GM21619 (cell line): ENCODE results near the gene CCL27.

Experiments
- ATAC-seq: cut with Tn5 transposase; IDR thresholded peaks from one replicate; pipeline ENCODE4 v1.9.1; 2021; ENCODE audit not compliant: unreplicated experiment

The CCL27 gene, protein sequence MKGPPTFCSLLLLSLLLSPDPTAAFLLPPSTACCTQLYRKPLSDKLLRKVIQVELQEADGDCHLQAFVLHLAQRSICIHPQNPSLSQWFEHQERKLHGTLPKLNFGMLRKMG

DNA sequence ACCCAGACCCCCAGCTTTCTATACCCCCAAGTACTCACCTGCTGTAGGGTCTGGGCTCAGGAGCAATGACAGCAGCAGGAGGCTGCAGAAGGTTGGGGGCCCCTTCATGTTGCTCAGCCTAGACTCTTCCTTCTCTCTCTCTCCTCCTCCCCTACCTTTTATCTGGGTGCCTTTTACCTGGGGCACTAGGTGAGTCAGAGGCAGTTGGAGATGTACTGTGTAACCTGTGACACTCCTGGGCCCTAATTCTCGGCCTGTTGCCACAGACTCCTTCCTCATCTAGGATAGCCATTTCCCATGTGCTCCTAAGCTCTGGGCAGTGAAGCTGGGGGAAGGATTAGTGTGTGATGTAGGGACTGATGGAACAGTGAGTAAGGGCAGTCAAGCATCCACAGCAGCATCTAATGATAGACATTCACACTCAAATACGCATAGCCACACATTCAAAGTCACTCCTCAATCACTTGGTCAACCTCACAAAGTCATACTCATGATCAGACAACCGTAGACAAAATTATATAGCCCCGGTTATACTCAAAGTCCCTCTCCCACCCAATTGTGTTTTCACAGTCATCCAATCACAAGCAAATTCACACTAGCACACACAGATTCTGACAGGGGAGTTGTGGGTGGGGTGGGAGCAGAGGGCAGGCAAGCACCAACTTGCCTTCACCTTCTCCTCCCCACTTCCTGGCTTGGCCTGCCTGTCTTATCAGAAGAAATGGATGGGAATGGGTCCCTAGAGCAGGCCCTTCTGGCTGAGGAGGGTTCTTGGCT is at the start of gene CCL27:
Gene CCL27, minus strand, starts transcription at position 132 of the 777 bp plus-strand sequence. Its CDS starts 24 bp downstream, at position 108.
- ATAC-seq, result no peak

DNA sequence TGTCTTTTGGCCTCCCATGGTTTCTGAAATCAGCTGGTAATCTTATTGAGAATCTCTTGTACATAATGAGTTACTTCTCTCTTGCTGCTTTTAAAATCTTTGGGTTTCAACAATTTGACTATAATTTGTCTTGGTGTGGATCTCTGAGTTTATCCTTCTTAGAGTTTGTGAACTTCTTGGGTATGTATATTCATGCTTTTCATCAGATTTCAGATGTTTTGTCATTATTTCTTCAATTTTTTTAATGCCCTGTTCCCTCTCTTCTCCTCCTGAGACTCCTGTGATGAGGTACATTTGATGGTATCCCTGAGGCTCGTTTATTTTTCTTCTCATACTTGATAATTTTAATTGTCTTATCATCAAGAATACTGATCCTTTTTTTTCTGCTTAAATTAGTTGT is 49.7 kb upstream of the CCL27 start:
- no peak for ATAC-seq

DNA sequence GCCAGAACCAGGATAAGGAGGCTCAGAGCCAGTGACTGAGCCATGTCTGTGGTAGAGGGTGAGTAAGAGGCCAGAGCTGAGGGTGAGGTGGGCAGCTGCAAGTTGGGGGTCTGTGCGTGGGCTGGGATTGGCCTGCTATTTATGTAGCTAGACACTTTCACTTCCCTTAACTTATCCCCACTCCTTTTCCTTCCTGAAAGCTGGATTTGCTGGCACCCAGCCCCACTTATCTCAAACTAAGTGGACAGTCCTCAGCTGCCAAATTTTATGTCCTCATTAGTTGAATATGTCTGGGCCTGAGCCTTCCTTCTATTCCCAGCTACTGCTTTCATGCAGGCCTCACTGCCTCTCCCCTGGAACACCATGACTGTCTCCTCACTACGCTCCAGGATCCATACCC is 47.6 kb upstream of the CCL27 start, which contains the start of gene CCL21:
Gene CCL21, minus strand, starts transcription at position 114 of the 400 bp plus-strand sequence. Its CDS starts 70 bp downstream, at position 44.
- ATAC-seq, result no peak

DNA sequence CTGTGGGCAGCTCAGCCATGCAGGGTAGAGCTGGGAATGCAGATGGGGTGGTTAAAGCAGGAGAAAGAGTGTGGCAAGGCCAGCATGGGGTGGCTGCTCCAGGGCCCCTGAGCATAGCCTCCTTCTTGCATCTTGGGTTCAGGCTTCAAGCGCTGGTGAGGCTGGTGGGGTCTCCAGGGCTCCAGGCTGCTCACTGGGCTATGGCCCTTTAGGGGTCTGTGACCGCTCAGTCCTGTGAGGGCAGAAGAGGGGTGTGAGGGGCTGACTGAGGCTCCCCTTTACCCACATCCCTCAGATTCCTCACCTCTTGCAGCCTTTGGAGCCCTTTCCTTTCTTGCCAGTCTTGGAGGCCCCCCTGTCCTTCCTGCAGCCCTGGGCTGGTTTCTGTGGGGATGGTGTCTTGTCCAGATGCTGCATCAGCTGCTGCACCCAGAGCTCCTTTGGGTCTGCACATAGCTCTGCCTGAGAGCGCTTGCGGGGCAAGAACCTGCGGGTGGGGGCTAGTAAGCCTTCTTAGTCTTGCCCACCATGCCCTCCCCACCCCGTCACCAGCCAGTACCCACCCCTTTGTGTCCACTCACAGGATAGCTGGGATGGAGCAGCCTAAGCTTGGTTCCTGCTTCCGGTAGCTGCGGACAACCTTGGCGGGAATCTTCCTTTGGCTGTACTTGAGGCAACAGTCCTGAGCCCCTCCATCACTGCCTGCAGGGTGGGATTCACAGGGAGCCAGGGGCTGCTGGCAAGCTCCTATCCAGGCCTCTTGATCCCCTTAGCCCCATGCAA is 46.9 kb upstream of the CCL27 start:
- ATAC-seq, result no peak

DNA sequence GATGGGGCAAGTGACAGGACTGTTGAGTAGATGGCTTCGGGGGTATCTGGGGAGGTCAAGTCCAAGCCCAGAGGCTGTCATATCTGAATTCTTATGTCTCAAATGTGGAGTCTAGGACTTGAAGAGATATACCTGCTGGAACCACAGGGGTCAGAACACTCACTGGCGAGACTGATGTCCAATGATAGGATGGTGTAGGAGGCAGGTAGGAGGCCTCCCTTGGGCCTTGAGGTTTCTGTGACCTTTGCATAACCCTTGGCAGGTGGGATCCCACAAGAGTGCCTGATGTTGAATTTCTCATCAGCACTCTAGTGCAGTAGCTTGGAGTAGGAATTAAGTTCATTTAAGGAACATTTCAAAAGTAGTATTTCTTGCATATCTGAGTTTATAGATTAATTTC is 44.7 kb upstream of the CCL27 start:
- ATAC-seq, result no peak

DNA sequence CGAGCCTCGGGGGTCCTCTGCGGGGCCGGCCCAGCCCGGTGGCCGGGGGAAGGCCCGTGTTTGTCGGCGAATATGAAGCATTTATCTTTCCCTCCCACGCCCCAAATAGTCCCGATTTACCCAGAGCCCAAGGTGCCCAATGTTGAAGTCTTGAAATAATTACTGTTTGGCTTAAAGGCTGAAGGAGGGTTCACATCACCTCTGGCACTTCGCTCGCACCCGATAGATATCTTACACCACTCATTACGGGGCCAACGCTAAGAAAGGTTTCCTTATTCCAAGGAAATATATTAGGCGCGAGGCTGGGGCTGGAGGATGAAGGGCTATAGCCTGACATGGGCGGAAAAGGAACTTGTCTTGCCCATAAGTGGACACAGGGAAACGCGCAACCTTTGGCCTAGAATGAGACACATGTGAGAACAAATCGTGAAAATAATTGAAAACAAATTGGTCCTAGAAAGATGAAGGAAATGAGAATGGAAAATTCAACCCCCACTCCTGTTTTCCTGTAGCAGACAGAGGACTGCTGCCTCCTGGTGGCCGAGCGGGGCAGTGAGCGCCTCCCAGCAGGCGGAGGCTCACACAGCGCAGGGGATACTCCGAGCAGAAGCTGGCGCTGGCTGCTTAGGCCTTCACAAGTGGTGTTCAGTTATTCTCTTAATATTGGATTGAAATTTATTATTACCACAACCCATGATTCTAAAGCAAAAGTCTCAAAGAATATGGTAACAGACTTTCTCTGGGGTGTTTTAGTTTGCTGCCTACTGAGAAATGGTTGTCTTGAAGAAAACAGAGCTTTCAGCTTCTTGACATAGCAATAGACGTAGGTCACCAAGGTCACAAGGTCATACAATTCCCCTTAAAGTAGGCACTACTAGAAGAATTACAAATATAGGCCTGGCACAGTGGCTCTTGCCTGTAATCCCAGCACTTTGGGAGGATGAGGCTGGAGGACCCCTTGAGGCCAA is 39.6 kb upstream of the CCL27 start:
- ATAC-seq, result no peak

DNA sequence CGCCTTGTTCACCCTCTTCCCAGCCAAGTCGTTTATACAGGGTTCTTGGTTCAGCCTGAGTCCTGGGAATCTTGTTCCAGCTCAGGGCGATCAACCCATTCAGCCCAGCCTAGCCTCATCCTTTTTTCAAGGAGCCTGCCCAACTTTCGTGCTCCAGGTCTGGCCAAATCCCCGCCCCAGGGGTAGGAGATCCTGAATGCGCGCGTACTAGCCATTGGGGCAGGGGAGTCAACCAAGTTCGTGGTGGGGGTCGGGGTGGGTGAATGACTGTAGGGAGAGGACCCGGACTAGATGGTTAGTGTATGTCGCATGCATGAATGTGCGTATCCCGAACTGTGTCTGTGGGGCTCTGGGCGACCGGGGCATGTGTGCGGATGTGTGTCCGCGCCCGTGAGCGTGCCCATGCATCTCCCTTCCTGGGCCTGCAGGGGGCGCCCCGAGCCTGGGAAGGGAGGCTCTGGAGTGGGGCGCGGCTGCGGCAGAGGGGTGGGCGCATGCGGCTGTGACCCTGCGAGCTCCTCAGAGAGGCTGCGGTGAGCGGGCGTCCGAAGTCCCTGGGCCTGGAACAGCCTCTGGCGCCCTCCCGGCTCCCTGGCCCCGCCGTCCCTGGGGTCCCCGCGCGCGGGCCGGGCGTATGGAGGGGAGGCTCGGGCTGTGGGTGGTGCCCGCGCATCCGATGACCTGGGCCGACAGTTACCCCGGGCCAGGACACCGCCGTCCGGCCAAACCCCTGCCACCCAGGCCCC is 38.7 kb upstream of the CCL27 start:
- no peak for ATAC-seq

DNA sequence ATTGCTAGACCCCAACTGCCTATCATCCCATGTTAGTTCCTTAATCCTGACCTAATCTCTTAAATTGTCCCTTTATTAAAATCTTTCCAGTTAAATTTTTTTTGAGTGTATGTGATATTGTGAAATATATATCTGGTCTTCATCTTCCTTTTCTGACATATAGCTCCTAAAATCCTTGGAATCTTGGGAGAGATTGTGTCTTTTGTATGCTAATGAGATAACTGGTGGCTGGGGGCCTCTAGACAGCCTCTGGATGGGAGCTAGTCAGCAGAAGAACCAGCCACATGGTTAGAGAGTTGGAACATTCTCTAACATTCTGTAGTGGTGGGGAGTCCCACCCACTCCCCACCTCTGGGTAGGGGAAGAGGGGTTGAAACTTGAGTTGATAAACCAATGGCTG is 32.4 kb upstream of the CCL27 start:
- ATAC-seq, result no peak

DNA sequence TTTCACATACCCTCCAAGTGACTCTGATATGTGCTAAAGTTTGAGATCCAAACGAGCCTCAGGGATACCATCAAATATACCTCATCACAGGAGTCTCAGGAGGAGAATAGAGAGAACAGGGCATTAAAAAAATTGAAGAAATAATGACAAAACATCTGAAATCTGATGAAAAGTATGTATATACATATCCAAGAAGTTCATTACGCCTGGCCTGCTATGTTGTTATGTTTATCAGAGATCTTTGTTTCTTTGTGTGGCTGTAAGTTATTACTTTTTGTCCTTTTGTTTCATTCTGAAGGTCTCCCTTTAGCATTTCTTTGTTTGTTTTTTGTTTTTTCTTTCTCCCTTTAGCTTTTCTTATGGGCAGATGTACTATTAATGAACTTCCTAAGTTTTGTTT is 31.1 kb upstream of the CCL27 start:
- no peak for ATAC-seq

DNA sequence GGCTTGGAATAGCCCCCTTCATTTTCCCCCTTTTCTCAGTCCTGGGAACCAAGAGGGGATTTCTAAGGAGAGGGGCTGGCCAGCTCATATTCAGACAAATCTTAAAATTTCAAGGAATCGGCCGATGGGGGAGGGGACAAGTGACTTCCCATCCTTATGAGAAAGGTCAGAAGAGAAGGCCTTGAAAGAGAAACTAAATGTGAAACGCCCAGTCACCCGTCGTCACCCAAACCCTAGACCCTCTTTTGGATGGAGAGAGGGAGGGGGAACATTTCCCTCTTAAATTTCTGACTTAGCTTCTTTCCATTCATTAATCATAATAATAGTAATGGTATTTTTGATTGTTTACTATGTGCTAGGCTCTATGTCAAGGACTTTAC is 29.5 kb upstream of the CCL27 start:
- ATAC-seq, result no peak

DNA sequence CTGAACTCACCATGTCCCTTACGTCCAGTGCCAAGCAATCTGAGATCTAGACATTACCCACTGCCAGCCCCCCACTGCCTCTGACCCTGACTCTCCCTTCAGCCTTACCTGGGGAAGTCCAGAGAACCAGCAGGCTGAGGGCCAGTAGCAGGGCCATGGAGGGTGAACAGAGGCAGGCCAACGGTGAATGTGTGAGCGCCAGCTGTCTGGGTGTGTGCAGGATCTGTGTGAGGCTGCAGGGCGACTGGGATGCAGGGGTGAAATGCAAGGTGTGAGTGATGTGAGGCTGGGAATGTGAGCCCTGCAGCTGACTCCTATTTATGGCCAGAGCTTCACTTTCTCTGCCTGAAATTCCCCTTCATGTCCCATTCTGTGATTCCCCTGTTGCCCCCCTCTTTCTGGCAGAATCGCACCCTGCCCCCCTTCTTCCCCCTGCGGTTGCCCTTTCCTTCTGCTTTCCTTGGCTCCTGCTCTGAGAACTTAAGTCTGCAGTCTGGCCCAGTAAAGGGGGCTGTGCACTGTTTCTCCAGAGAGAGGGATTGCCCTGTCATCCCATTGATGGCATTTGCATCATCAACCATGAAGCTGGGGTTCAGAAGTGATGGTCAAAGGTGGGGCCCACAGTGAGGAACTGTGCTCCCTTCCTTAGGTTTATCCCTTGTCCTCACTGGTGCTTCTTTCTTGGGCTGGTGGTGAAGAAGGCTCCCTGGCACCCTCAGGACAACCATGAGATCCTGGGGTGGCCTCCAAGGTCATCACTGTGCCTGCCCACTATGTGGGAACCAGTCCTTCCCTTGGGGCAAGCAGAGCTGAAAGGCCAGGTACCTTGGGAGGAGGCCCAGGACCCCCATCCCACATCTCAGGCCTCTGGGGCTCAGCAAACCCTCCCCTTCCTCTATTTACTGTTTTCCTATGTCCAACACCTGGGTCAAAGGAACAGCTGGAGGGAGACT is 28.8 kb upstream of the CCL27 start, which contains the start of gene CCL19:
Gene CCL19, minus strand, starts transcription at position 294 of the 953 bp plus-strand sequence. Its CDS starts 137 bp downstream, at position 157.
- no peak for ATAC-seq

DNA sequence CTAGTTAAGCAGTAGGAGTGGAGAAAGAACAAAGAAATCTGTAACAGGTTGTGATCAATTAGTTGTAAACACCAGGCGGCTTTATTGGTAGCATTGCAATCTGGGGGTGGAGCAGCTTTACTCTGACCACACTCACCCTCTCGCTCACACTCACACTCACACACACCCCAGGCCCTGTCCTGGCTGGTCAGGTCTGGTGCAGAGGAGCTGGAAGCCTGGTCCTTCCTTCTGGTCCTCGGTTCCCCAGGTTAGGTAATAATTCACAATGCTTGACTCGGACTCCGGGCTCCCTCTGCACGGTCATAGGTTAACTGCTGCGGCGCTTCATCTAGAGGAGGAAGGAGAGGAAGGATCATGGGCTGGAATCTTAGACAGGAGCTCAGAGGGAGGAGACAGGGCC is 27.1 kb upstream of the CCL27 start:
- ATAC-seq, result no peak

DNA sequence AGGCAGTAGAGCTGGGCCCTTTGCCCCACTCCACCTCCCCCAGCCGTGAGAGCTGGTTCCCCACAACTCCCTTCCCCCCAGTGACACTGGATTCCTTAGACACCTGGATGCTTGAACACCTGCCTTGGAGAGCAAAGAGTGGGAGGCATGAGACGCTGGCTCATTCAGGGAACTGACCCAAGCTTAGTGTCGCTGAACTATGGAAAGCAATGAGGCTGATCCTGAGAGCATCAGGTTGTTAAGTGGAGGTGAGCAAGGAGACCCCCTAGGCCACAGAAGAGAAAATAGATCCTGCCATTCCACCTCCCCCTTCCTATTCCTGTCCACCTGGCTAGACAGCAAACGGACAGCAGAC is 26.6 kb upstream of the CCL27 start:
- no peak for ATAC-seq

DNA sequence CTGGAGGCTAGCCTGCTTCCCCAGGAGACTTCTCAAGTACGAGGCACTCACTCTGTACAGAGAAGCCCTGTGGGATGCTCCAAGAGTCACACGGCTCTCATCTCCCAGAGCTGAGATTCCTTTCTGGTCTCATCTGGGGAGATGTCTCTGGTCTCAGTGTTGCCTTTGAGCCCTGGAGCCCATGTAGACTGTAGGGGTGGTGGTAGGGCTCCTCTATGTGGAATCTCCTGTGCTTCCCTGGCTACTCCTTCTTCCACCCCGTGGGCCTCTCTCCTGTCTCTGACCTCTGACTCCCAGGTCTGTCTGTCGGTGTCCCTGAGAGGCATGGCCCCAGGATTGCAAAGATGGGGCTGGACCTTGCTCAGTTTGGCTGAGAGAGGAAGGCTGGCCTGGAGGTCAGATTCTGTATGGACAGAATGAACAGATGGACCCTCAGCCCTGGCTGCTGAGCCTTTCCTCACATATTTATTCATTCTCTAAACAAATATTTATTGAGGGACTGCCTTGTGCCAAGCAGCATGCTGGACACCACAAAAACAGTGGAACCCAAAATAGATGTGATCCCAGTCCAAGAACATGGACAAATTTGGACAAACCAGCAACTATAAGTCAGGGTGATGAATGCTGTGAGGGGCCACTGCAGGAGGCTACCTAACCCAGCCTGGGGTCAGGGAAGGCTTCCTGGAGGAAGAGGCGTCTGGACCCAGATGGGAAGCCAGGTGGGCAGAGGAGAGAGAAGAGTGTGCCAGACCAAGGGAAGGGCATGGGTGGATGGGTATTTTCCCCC is 26.1 kb upstream of the CCL27 start:
- ATAC-seq, result no peak

DNA sequence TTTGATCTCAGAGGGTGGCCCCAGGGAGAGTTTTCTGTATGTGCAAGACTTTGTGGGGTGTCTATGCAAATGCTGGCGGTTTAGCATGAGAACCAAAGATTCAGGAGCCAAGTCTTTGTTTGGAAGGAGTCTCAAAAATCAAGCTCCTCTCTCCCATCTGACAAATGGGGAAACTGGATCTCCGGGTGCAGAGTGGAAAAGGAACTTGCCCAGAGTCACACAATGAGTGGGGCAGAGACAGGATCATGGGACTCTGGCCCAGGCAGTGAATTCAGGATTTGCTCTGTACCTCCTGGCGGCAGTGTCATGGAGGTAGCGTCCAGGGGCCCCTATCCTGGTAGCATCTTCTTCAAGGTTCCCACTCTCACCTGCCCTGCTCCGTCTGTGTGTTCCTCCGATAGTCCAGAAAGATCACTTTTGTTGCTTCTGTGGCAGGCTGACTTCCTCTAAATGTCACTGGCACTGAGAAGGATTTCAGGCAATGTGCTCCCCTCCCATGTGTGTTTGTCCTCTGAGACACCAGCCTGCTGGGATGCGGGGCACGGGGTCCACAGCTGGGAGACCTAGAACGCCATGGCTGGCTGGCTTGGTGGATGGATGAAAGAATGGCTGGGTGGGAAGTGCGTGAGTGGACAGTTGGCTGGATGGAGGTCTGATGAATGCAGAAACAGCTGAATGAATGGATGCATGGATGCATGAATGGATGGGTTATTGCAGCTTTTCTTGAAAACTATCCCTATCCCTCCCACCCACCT is 25.0 kb upstream of the CCL27 start:
- ATAC-seq, result no peak

DNA sequence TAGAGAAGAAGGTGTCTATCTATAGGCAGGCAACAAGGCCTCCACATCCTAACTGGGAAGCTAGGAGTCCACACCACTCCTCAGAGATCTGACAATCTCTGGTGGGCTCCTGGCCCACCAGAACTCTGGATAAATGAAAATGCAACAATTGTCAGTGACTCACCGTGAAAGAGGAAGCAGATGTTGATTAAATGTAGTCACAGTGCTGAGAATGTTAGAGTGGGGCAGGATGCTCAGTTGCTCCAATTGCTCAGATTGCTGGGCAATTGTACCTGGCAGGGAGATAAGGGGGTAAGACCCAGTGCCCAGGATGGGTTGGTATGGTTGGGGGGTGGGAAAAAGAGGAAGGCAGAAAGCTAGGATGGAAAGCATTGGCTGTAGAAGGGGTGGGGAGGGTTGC is 24.3 kb upstream of the CCL27 start:
- no peak for ATAC-seq

DNA sequence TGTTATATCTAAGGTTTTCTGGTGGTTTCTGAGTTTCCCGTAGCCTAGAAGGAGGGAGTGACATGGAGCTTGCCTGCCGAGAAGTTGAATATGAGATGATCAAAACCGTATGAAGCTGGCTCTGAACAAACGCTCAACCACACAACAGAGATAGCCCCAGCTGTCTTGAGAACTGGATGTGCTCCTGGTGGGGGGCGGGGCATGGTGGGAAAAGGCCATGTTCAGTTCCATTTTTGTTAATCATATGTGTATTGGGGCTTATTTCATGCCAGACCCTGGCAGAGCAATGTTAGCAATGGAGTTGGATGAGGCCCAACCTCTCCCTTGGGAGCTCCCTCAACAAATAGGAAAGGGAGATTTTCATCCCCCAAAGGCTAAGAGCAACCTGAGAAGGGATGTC is 23.8 kb upstream of the CCL27 start:
- no peak for ATAC-seq

DNA sequence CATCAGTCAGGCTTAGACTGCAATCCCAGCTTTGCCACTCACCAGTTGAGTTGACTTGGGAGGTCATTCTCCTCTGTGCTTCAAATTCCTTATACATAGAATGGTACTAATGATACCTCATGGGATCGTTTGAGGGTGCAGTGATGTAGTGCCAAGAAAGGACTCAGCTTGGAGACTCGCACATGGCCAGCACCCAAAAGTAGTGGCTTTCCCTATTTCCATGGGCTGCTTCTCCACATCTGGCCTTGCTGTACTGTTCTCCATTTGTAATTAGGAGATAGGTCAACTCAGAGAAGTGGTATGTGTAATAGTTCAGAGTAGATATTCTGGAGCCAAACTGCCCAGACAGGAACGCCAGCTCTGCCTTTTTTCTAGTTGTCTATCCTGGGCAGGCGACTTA is 23.1 kb upstream of the CCL27 start:
- ATAC-seq, result no peak
